Ishikawa (cell line): ENCODE data around the gene AP3S1.

Experiments
- CEBPB ChIP-seq: IDR thresholded peaks from 2 replicates; pipeline ENCODE4 v1.6.1; 2012
- CREB1 ChIP-seq: IDR thresholded peaks from 2 replicates; pipeline ENCODE4 v1.6.1; 2012; ENCODE audit warnings: low read depth
- EGR1 ChIP-seq: IDR thresholded peaks from 2 replicates; pipeline ENCODE4 v1.6.1; 2012
- EP300 ChIP-seq: IDR thresholded peaks from 2 replicates; pipeline ENCODE4 v1.6.1; 2012; ENCODE audit warnings: borderline replicate concordance
- FOXM1 ChIP-seq: IDR thresholded peaks from 2 replicates; pipeline ENCODE4 v1.6.1; 2012; ENCODE audit warnings: low read depth, borderline replicate concordance
- MAX ChIP-seq: IDR thresholded peaks from 2 replicates; pipeline ENCODE4 v1.6.1; 2012
- NFIC ChIP-seq: IDR thresholded peaks from 2 replicates; pipeline ENCODE4 v1.6.1; 2012
- RAD21 ChIP-seq: IDR thresholded peaks from 2 replicates; pipeline ENCODE4 v1.6.1; 2012; ENCODE audit warnings: low read depth
- REST ChIP-seq: IDR thresholded peaks from 2 replicates; pipeline ENCODE4 v1.6.1; 2012; ENCODE audit warnings: low read depth, mild to moderate bottlenecking
- TAF1 ChIP-seq: IDR thresholded peaks from 2 replicates; pipeline ENCODE4 v1.6.1; 2012; ENCODE audit warnings: low read depth, mild to moderate bottlenecking
- TCF12 ChIP-seq: IDR thresholded peaks from 2 replicates; pipeline ENCODE4 v1.6.1; 2012; ENCODE audit warnings: low read depth
- TEAD4 ChIP-seq: IDR thresholded peaks from 2 replicates; pipeline ENCODE4 v1.6.1; 2012
- USF1 ChIP-seq: IDR thresholded peaks from 2 replicates; pipeline ENCODE4 v1.6.1; 2012
- YY1 ChIP-seq: IDR thresholded peaks from 2 replicates; pipeline ENCODE4 v1.6.1; 2012; ENCODE audit warnings: low read depth
- ZBTB7A ChIP-seq: IDR thresholded peaks from 2 replicates; pipeline ENCODE4 v1.6.1; 2012; ENCODE audit warnings: low read depth

AP3S1 gene

GRCh38 chr5:115800108-115800507 is 41.6 kb upstream of the AP3S1 start:
- no peak for TF ChIP-seq TCF12
- TF ChIP-seq TEAD4 = no peak
- no peak for TF ChIP-seq CEBPB
- TF ChIP-seq EGR1 = no peak
- TF ChIP-seq RAD21 = no peak
- no peak for TF ChIP-seq NFIC
- no peak for TF ChIP-seq CREB1
- no peak for TF ChIP-seq FOXM1
- no peak for TF ChIP-seq YY1
- TF ChIP-seq EP300 = no peak
- TF ChIP-seq TAF1 = no peak
- TF ChIP-seq MAX = no peak
- TF ChIP-seq REST = no peak

GRCh38 chr5:115801152-115801551 is 40.6 kb upstream of the AP3S1 start:
- no peak for TF ChIP-seq MAX

- TF ChIP-seq EGR1 (no peak), YY1 (no peak), REST (no peak), MAX (no peak), TAF1 (no peak), RAD21 (no peak), EP300 (no peak), TCF12 (no peak), ZBTB7A (no peak), TEAD4 (no peak), USF1 (no peak)
Measured at GRCh38 chr5:115801984-115802383, 39.8 kb upstream of the AP3S1 start.

GRCh38 chr5:115806986-115807653 is 34.6 kb upstream of the AP3S1 start:
- no peak for TF ChIP-seq YY1
- TF ChIP-seq CEBPB = no peak
- no peak for TF ChIP-seq EGR1
- TF ChIP-seq TAF1 = no peak
- no peak for TF ChIP-seq EP300
- TF ChIP-seq USF1 = no peak
- no peak for TF ChIP-seq TCF12
- TF ChIP-seq REST = no peak
- no peak for TF ChIP-seq FOXM1
- no peak for TF ChIP-seq MAX
- no peak for TF ChIP-seq CREB1
- TF ChIP-seq RAD21 = no peak
- no peak for TF ChIP-seq TEAD4
- no peak for TF ChIP-seq ZBTB7A
- TF ChIP-seq NFIC = no peak
